Gastroesophageal sphincter (tissue), 4 donors: ENCODE data around the gene THYN1. TPM values are rescaled to one million over a fixed set of nuclear protein-coding genes. Genes with fewer than 3 reads are reported as not detected.

ENCODE experiments used
- ATAC-seq: fragments of 150-250 bp; one replicate; pipeline ENCODE4 v1.9.1; 2016; ENCODE audit warnings: mild to moderate bottlenecking, moderate library complexity
- H3K27ac ChIP-seq, 4 donors: fragments of 200-600 bp; sonication (generic) in 3 of 4; 1 replicate in 3 of 4; 2 replicates in 1 of 4; pipeline ENCODE4 v1.5.1; 2016 to 2019
- H3K27me3 ChIP-seq: fragments of 200-600 bp; sonication (generic); one replicate; pipeline ENCODE4 v1.5.1; 2019
- H3K36me3 ChIP-seq, 2 donors: fragments of 200-600 bp; sonication (generic); one replicate each; pipeline ENCODE4 v1.5.1; 2019; ENCODE audit warnings: control low read depth in 1 of 2
- H3K4me1 ChIP-seq, 3 donors: fragments of 200-600 bp; sonication (generic); 1 replicate in 2 of 3; 2 replicates in 1 of 3; pipeline ENCODE4 v1.5.1; 2016 to 2019; ENCODE audit warnings: control low read depth in 2 of 3
- H3K4me3 ChIP-seq, 2 donors: fragments of 200-600 bp; sonication (generic); one replicate each; pipeline ENCODE4 v1.5.1; 2019; ENCODE audit warnings: mild to moderate bottlenecking in 1 of 2, moderate library complexity in 1 of 2
- H3K9me3 ChIP-seq, 3 donors: fragments of 200-600 bp; sonication (generic); one replicate each; pipeline ENCODE4 v1.5.1; 2017 to 2019; ENCODE audit warnings: control low read depth in 2 of 3
- CTCF ChIP-seq, 4 experiments: fragments of 200-600 bp in 2 of 4; fragments of 450-650 bp in 2 of 4; sonication (generic) in 1 of 4; IDR thresholded peaks; one replicate each; pipeline ENCODE4 v1.5.1; 2017 to 2019; ENCODE audit warnings: antibody characterized with exemption in 4 of 4, mild to moderate bottlenecking in 2 of 4, moderate library complexity in 2 of 4
- EP300 ChIP-seq: sonication (generic); formaldehyde crosslinking; IDR thresholded peaks from one replicate; pipeline ENCODE4 v1.6.1; 2017; ENCODE audit warnings: antibody characterized with exemption, mild to moderate bottlenecking
- POLR2A ChIP-seq, 2 donors: fragments of 450-650 bp; IDR thresholded peaks; one replicate each; pipeline ENCODE4 v1.6.1; 2017; ENCODE audit warnings: antibody characterized with exemption in 2 of 2, mild to moderate bottlenecking in 2 of 2, moderate library complexity in 1 of 2
- POLR2AphosphoS5 ChIP-seq: sonication (generic); formaldehyde crosslinking; IDR thresholded peaks from one replicate; pipeline ENCODE4 v1.6.1; 2017; ENCODE audit warnings: antibody characterized with exemption
- WGBS, 2 donors: methylation state at CpG; one replicate each; pipeline ENCODE4 v1.1.5; 2018; ENCODE audit warnings: low coverage in 1 of 2; 5-methylcytosine and 5-hydroxymethylcytosine counted together
- total RNA-seq, 4 donors: library from RNA; depleted of rRNA; stranded (reverse); fragments of >200 nt; gene quantifications; one replicate each; pipeline ENCODE4 v1.1.0, GENCODE V29; 2016

The THYN1 gene
- total RNA-seq, 4 donors from 2014 or later = 54.0 to 74.4 (median 55.4) TPM

GRCh38 chr11:134278356-134278755, 25.2 kb upstream of the THYN1 start:
- Histone ChIP-seq H3K4me1 (peaks cover 0 to 23% (median 14%) of the 10 kb centered on the region in 3 donors), H3K27me3 (peaks cover 79% of the 10 kb centered on the region), H3K36me3 (no peaks in the 10 kb centered on the region), H3K27ac (no peak overlapping the region), H3K4me3 (no peak overlapping the region), H3K9me3 (peaks cover 0 to 11% (median 0%) of the 10 kb centered on the region in 3 donors)
- ATAC-seq = no peak
- TF ChIP-seq EP300 = no peak
- no peak for TF ChIP-seq CTCF (IDR thresholded peaks at IDR 0.05)
- TF ChIP-seq POLR2A (IDR thresholded peaks at IDR 0.05) = no peak
- no peak for TF ChIP-seq POLR2AphosphoS5
- WGBS, 2 donors = 77 to 95% methylated on average over 2 to 3 of the region's 4 CpGs

DNA sequence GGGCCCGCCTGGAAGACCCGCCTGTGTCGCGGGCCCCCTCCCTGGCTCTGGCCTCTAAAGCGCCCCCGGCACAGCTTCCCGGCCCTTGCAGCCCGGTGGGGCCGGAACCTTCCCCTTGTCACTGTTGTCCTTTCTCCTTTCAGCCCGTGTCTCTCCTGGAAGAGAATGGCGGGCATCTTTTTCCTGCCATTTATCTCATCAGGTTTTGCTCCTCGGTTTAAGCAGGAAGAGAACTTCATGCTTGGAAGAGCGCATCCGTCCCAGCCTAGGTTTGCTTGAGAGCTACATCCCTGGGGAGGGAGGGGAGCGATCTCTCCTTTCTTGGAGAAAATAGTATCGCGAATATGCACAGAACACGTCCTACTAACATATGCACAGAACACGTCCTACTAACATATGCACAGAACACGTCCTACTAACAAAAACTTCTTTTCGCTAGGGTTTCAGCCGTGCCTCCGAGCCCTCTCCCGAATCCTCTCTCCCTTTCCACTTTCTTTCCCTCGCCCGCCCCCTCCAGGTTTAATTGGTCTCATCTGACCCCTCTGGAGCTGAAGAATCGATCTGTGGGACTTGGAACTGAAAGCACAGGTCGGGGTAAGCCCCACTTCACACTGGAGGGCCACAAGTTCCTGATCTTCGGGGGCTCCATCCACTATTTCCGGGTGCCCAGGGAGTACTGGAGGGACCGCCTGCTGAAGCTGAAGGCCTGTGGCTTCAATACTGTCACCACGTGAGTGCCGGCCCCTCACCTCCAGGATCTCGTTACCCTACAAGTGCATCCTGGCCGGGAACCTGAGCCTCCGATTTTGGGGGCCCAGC, 24.2 kb upstream of the THYN1 start:
- no peak for ATAC-seq
- Histone ChIP-seq H3K4me3 (peak overlapping the region in 1 of 2 donors; percentile 40), H3K4me1 (peaks cover 0 to 23% (median 14%) of the 10 kb centered on the region in 3 donors), H3K27ac (no peak overlapping the region), H3K27me3 (peaks cover 82% of the 10 kb centered on the region), H3K36me3 (no peaks in the 10 kb centered on the region), H3K9me3 (peaks cover 0 to 11% (median 0%) of the 10 kb centered on the region in 3 donors)
- TF ChIP-seq EP300 (no peak), POLR2A (IDR thresholded peaks at IDR 0.05) (no peak), CTCF (IDR thresholded peaks at IDR 0.05) (no peak), POLR2AphosphoS5 (no peak)
- 13 to 20% methylated on average over 16 to 20 of the region's 36 CpGs for WGBS, 2 donors

GRCh38 chr11:134276396-134277182, 23.4 kb upstream of the THYN1 start:
- Histone ChIP-seq H3K36me3 (no peaks in the 10 kb centered on the region), H3K4me1 (peaks cover 0 to 23% (median 14%) of the 10 kb centered on the region in 3 donors), H3K27me3 (peaks cover 86% of the 10 kb centered on the region), H3K4me3 (peak overlapping the region in 1 of 2 donors; percentile 40), H3K27ac (no peak overlapping the region), H3K9me3 (peaks cover 0 to 11% (median 0%) of the 10 kb centered on the region in 3 donors)
- TF ChIP-seq POLR2A (IDR thresholded peaks at IDR 0.05) (no peak), EP300 (no peak), CTCF (IDR thresholded peaks at IDR 0.05) (no peak), POLR2AphosphoS5 (no peak)
- ATAC-seq = peak; percentile 11
- 10% methylated on average over 4 of the region's 88 CpGs; no CpG with 5 or more reads in 1 of the 2 donors for WGBS, 2 donors

DNA sequence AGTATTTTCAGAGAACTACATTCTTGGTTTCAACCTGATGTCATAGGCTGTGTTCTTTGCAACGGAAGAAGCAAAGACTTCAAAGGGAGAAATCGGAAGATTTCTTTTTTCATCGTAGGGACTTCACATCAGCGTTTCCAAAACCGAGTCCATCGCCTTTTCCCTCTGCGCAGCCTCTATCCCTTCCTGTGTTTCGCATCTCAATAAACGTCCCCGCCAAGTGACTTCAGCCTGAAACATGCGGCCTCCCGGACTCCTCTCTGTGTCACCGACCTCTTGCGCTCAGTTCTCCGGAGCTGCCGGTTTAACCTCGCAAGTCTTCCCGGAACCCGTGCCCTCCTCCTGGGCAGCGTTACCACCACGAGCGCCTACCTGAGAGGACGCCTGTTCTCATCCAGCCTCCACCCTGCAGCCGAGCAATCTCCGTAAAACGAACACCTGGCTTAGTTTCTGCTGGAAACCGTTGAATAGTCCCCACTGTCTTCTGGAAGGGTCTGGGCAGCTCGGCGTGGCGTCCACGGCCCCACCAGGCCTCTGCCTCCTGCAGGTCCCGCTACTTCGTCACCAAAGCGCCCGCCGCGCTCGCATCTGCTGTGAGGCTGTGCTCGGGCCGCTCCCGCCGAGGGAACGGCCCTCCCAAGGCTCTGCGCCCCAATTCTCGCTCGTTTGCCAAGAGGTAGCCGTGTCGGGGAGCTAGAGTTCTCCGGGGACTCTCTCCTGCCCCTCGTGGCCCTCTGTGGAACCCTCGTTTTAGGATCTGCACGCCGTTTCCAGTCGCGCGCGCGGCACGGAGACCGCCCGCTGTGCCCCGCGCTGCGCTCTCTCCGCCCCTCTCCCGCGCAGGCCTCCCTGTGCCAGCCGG, 22.6 kb upstream of the THYN1 start, which contains the start of gene GLB1L3:
GLB1L3 (plus strand) TSS at position 846 of the 862 bp plus-strand sequence. CDS start 362 bp downstream, outside the sequence.
- Histone ChIP-seq H3K36me3 (no peaks in the 10 kb centered on the region), H3K27me3 (peaks cover 94% of the 10 kb centered on the region), H3K4me3 (peak within 1 kb of the TSS in 1 of 2 donors; percentile 40), H3K27ac (no peak within 1 kb of the TSS), H3K4me1 (peaks cover 0 to 23% (median 14%) of the 10 kb centered on the region in 3 donors), H3K9me3 (peaks cover 0 to 11% (median 0%) of the 10 kb centered on the region in 3 donors)
- peak in 1 of 4 experiments; percentile 34 for TF ChIP-seq CTCF (IDR thresholded peaks at IDR 0.05)
- no peak for TF ChIP-seq EP300
- 8 to 11% methylated on average over 19 to 21 of the region's 68 CpGs for WGBS, 2 donors
- ATAC-seq = peak; percentile 18
